GM21717 (cell line): ENCODE data around the gene PIF1.

Experiments
- ATAC-seq: cut with Tn5 transposase; IDR thresholded peaks from one replicate; pipeline ENCODE4 v1.9.1; 2021; ENCODE audit warnings: mild to moderate bottlenecking, moderate library complexity; ENCODE audit not compliant: unreplicated experiment

Gene PIF1

GRCh38 chr15:64775551-64776401 is 49.7 kb downstream of the PIF1 start, which contains the start of gene RBPMS2:
Gene RBPMS2, minus strand, starts transcription at chr15:64775589. Its CDS starts 270 bp downstream, at chr15:64775319.
- ATAC-seq: no peak

DNA sequence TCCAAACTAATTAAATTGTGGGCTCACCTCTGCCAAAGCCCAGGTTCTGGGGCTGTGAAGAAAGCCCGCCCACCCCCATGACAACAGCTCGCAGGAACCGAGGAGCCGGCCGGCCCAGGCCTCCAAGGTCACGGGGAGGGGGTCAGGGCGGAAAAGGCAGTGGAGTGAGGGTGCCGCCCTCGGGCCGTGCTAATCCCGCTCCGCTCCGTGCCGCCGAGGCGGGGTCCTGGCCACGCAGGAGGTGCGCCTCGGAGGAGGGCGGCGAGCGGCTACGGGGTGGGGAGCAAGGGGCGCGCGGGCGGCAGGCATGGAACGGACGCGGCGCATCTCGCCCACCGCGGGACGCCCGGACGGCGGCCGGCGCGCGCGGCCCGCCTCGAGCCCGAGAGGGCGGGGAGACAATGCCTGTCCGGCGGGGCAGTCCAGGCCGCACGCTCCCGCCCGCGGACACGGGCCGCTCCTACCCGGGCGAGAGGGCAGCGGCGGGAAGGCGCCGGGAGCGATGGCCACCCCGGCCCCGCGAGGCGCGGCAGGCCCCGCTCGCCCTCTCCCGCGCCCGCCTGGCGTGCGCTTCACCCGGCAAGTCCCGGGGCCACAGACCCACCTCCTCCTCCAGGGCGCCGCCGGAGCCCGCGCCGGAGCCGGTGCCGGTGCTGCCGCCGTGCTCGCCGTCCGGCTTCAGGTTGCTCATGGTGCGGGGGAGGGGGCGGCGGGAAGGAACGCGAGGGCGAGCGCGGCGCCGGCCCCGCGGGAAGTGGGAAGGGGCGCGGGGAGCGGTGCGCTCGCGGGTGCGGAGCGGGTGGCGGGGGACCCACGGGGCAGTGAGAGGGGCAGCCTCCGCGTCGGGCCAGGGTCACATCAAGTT is 50.6 kb downstream of the PIF1 start:
- no peak for ATAC-seq

- ATAC-seq: no peak
Measured at GRCh38 chr15:64774037-64774628, 51.3 kb downstream of the PIF1 start.

- no peak for ATAC-seq
Measured at GRCh38 chr15:64773606-64774005, 51.8 kb downstream of the PIF1 start.

- no peak for ATAC-seq
Measured at GRCh38 chr15:64772964-64773363, 52.5 kb downstream of the PIF1 start.

DNA sequence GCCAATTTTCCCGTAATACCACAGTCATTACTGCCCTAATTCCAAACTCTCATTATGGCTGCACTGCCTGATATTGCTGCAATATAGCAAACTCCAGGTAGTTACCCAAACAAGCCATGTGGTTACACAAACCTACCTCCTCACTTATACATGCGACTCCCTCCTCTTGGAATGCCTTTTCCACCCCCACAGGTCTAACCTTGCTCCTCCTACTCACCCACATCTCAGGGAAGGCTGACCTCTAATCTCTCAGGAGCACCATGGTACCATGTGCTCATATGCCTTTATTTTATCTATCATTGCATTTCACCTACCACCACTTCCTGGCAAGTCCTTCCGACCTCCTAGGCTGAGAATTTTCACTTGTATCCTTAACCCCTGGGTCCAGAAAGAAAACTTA is 53.0 kb downstream of the PIF1 start:
- ATAC-seq: no peak

GRCh38 chr15:64770626-64771025 is 54.8 kb downstream of the PIF1 start:
- ATAC-seq: no peak

DNA sequence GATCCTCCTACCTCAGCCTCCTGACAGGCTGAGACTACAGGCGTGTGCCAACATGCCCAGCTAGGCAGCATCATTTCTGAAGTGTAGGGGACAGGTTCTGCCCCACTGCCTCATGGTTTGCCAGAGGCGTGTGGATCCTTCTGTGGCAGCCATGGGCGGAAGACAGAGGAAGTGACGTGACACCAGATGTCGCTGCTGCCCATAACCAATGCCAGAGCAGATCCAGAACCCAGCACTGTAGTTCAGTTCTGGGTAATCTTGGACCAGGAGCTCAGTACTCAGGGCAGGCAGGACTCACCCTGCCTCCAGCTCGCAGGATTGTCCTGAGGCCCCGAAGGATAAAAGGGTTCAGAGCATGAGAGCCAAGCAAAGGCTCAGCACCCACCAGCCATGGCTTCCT is 58.2 kb downstream of the PIF1 start:
- ATAC-seq: no peak

- ATAC-seq: no peak
Measured at GRCh38 chr15:64766058-64766457, 59.4 kb downstream of the PIF1 start.
